MCF 10A (cell line): ENCODE measurements around the gene FGFBP2. TPM values are rescaled to one million over a fixed set of nuclear protein-coding genes. Genes with fewer than 3 reads are reported as not detected.

Source experiments
- BruUV-seq: library from RNA; stranded (reverse); fragments of 400-500 nt; replicated peaks from 2 replicates; lab custom pipeline; 2021; lab: Mats Ljungman, UMichigan
- CTCF ChIA-PET: fragments of 300-600 bp; sonication (Branson Sonifier 250); formaldehyde crosslinking; extraction: SDS; loops from one replicate; lab custom pipeline; 2021; ENCODE audit warnings: antibody characterized with exemption, inconsistent platforms; lab: Yijun Ruan, JAX
- POLR2A ChIA-PET: fragments of 300-600, 350-650 bp; sonication (Branson Sonifier 250); formaldehyde crosslinking; extraction: SDS; loops from one replicate; lab custom pipeline; 2020; ENCODE audit warnings: antibody characterized with exemption, inconsistent platforms; lab: Yijun Ruan, JAX
- DNase-seq: peaks from one replicate; pipeline ENCODE4 v3.0.0-alpha.2; 2018; ENCODE audit not compliant: unreplicated experiment
- H3K27ac Mint-ChIP-seq: one replicate; pipeline ENCODE4 v1.8.0; 2022; ENCODE audit warnings: mild to moderate bottlenecking, low read depth, mixed read lengths; ENCODE audit not compliant: unreplicated experiment
- H3K27me3 Mint-ChIP-seq: one replicate; pipeline ENCODE4 v1.8.0; 2022; ENCODE audit warnings: mixed read lengths; ENCODE audit not compliant: insufficient read depth, unreplicated experiment
- H3K36me3 Mint-ChIP-seq: one replicate; pipeline ENCODE4 v1.8.0; 2022; ENCODE audit warnings: mild to moderate bottlenecking, moderate library complexity, mixed read lengths; ENCODE audit not compliant: insufficient read depth, unreplicated experiment
- H3K4me1 Mint-ChIP-seq: one replicate; pipeline ENCODE4 v1.8.0; 2022; ENCODE audit warnings: mixed read lengths; ENCODE audit not compliant: insufficient read depth, unreplicated experiment
- H3K4me3 Mint-ChIP-seq: one replicate; pipeline ENCODE4 v1.8.0; 2022; ENCODE audit warnings: mild to moderate bottlenecking, moderate library complexity, mixed read lengths; ENCODE audit not compliant: unreplicated experiment
- H3K9me3 Mint-ChIP-seq: one replicate; pipeline ENCODE4 v1.8.0; 2022; ENCODE audit warnings: mixed read lengths; ENCODE audit not compliant: unreplicated experiment
- CTCF ChIP-seq: fragments of 200-600 bp; IDR thresholded peaks from one replicate; pipeline ENCODE4 v1.8.0; 2022; ENCODE audit warnings: antibody characterized with exemption, mild to moderate bottlenecking; ENCODE audit not compliant: unreplicated experiment
- intact Hi-C: fragments of 100-400 bp; cut with micrococcal nuclease; formaldehyde crosslinking; loops from 2 replicates; pipeline ENCODE4 v1.14.1; 2022
- total RNA-seq: library from RNA; stranded (reverse); gene quantifications from 2 replicates; pipeline ENCODE4 v1.2.3, GENCODE V29; 2022

FGFBP2 gene
- total RNA-seq, 1 experiment from 2014 or later = not detected

- intact Hi-C loops = no loop called here
- CTCF ChIA-PET = interaction anchor here (1.6 kb wide), 1 partner anchor 163 kb away, joined by 9 read pairs; no protein-coding TSS in a partner anchor
- DNase-seq = no peak
- H3K27me3 Mint-ChIP-seq = peaks cover 17% of the 10 kb centered on the region
- H3K27ac Mint-ChIP-seq = no peak overlapping the region
- H3K36me3 Mint-ChIP-seq = no peaks in the 10 kb centered on the region
- H3K9me3 Mint-ChIP-seq = peaks cover 12% of the 10 kb centered on the region
- no peak for TF ChIP-seq CTCF
- H3K4me1 Mint-ChIP-seq = no peaks in the 10 kb centered on the region
- BruUV-seq = no TSS peak
- H3K4me3 Mint-ChIP-seq = no peak overlapping the region
- POLR2A ChIA-PET = no interaction called here
Observed at GRCh38 chr4:15968551-15969300, 5.8 kb upstream of the FGFBP2 start.

GRCh38 chr4:15965325-15965724, 2.4 kb upstream of the FGFBP2 start:
- Mint-ChIP-seq H3K27me3 (peaks cover 17% of the 10 kb centered on the region), H3K9me3 (peaks cover 12% of the 10 kb centered on the region), H3K27ac (no peak overlapping the region), H3K4me1 (no peaks in the 10 kb centered on the region), H3K4me3 (no peak overlapping the region), H3K36me3 (no peaks in the 10 kb centered on the region)
- DNase-seq = no peak
- intact Hi-C loops = no loop called here
- BruUV-seq = no TSS peak
- ChIA-PET CTCF (interaction anchor here (1.5 to 6.6 kb wide), 4 partner anchors 9 to 300 kb away, joined by 3 to 40 read pairs (median 9); no protein-coding TSS in a partner anchor), POLR2A (no interaction called here)
- no peak for TF ChIP-seq CTCF

- no peak for TF ChIP-seq CTCF
- H3K9me3 Mint-ChIP-seq = peaks cover 12% of the 10 kb centered on the region
- no peaks in the 10 kb centered on the region for H3K4me1 Mint-ChIP-seq
- no peak for DNase-seq
- no TSS peak for BruUV-seq
- H3K27me3 Mint-ChIP-seq = peaks cover 17% of the 10 kb centered on the region
- intact Hi-C loops = loop anchor here (1.0 kb wide), 1 partner anchor 37 kb away; no protein-coding TSS in a partner anchor
- POLR2A ChIA-PET = no interaction called here
- H3K27ac Mint-ChIP-seq = no peak overlapping the region
- CTCF ChIA-PET = interaction anchor here (0.6 to 6.6 kb wide), 8 partner anchors 35 to 301 kb away, joined by 3 to 40 read pairs (median 5); no protein-coding TSS in a partner anchor
- H3K36me3 Mint-ChIP-seq = no peaks in the 10 kb centered on the region
- H3K4me3 Mint-ChIP-seq = no peak overlapping the region
Observed at GRCh38 chr4:15964159-15964558, 1.2 kb upstream of the FGFBP2 start.

GRCh38 chr4:15963576-15963975, 601 bp upstream of the FGFBP2 start:
- intact Hi-C loops = no loop called here
- POLR2A ChIA-PET = no interaction called here
- no peak for TF ChIP-seq CTCF
- BruUV-seq = no TSS peak
- Mint-ChIP-seq H3K27me3 (peaks cover 17% of the 10 kb centered on the region), H3K27ac (no peak overlapping the region), H3K9me3 (peaks cover 12% of the 10 kb centered on the region), H3K4me1 (no peaks in the 10 kb centered on the region), H3K36me3 (no peaks in the 10 kb centered on the region), H3K4me3 (no peak overlapping the region)
- CTCF ChIA-PET = interaction anchor here (0.6 to 6.6 kb wide), 6 partner anchors 35 to 302 kb away, joined by 3 to 40 read pairs (median 6); no protein-coding TSS in a partner anchor
- no peak for DNase-seq
